ENCODE results near the gene TLK1. TPM values are rescaled to one million over a fixed set of nuclear protein-coding genes. Genes with fewer than 3 reads are reported as not detected.

Gene TLK1
- total RNA-seq, 1 experiment from 2014 or later, result 101 TPM

DNA sequence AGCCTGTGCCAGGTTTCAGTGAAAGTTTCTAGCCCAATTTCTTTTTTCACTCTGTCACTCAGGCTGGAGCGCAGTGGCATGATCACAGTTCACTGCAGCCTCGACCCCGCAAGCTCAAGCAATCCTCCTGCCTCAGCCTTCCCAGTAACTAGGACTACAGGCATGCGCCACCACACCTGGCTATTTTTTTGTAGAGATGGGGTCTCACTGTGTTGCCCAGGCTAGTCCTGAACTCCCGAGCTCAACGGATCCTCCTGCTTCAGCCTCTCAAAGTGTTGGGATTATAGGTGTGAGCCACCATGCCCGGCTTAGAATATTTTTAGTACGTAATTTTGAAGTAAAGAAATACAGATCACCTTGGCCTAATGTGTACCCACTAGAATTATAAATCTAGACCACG lies 144.6 kb downstream of the TLK1 start:
- BruUV-seq (replicated peaks), result no TSS peak
- Histone ChIP-seq H3K4me1 (replicated peaks; ENCODE audit: insufficient read depth) (peaks cover 4% of the 10 kb centered on the region), H3K27ac (no peak overlapping the region), H3K4me2 (no peak overlapping the region), H3K79me2 (ENCODE audit: low read depth) (peaks cover 3% of the 10 kb centered on the region), H3K27me3 (ENCODE audit: insufficient read depth, low read depth) (no peaks in the 10 kb centered on the region), H3K9me3 (ENCODE audit: insufficient read depth, low read depth) (no peaks in the 10 kb centered on the region), H4K20me1 (ENCODE audit: insufficient read depth) (no peaks in the 10 kb centered on the region; the same call in 1 of the 2 replicates), H3K4me3 (no peak overlapping the region), H3F3A (ENCODE audit: insufficient read depth, low read depth) (peaks cover 22% of the 10 kb centered on the region), H3K36me3 (ENCODE audit: low read depth) (peaks cover 20% of the 10 kb centered on the region), H3K9me2 (ENCODE audit: insufficient read depth) (no peaks in the 10 kb centered on the region), H2AFZ (no peak overlapping the region)
- CTCF ChIA-PET, result no interaction called here
- TF ChIP-seq EZH2 (IDR thresholded peaks at IDR 0.05; ENCODE audit: low read depth), result no peak
- TF ChIP-seq, protein P1, sequence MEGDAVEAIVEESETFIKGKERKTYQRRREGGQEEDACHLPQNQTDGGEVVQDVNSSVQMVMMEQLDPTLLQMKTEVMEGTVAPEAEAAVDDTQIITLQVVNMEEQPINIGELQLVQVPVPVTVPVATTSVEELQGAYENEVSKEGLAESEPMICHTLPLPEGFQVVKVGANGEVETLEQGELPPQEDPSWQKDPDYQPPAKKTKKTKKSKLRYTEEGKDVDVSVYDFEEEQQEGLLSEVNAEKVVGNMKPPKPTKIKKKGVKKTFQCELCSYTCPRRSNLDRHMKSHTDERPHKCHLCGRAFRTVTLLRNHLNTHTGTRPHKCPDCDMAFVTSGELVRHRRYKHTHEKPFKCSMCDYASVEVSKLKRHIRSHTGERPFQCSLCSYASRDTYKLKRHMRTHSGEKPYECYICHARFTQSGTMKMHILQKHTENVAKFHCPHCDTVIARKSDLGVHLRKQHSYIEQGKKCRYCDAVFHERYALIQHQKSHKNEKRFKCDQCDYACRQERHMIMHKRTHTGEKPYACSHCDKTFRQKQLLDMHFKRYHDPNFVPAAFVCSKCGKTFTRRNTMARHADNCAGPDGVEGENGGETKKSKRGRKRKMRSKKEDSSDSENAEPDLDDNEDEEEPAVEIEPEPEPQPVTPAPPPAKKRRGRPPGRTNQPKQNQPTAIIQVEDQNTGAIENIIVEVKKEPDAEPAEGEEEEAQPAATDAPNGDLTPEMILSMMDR (conservative IDR thresholded peaks at IDR 0.05), result no peak
- no peak for DNase-seq
- POLR2A ChIA-PET (ENCODE audit: unreplicated experiment), result no interaction called here
- intact Hi-C loops (cut with micrococcal nuclease; ENCODE audit: unreplicated experiment), result no loop called here

GRCh38 chr2:171013851-171014250 lies 146.8 kb downstream of the TLK1 start:
- Histone ChIP-seq H3K36me3 (ENCODE audit: low read depth) (peaks cover 30% of the 10 kb centered on the region), H3K27ac (no peak overlapping the region), H3K9me3 (ENCODE audit: insufficient read depth, low read depth) (no peaks in the 10 kb centered on the region), H3K79me2 (ENCODE audit: low read depth) (no peaks in the 10 kb centered on the region; the same call in 1 of the 2 replicates), H3F3A (ENCODE audit: insufficient read depth, low read depth) (peaks cover 27% of the 10 kb centered on the region), H3K4me2 (no peak overlapping the region), H2AFZ (no peak overlapping the region), H3K4me1 (replicated peaks; ENCODE audit: insufficient read depth) (no peaks in the 10 kb centered on the region), H4K20me1 (ENCODE audit: insufficient read depth) (no peaks in the 10 kb centered on the region; the same call in 1 of the 2 replicates), H3K4me3 (no peak overlapping the region), H3K27me3 (ENCODE audit: insufficient read depth, low read depth) (no peaks in the 10 kb centered on the region), H3K9me2 (ENCODE audit: insufficient read depth) (no peaks in the 10 kb centered on the region)
- TF ChIP-seq, protein P1 (conservative IDR thresholded peaks at IDR 0.05), result no peak
- no peak for TF ChIP-seq EZH2 (IDR thresholded peaks at IDR 0.05; ENCODE audit: low read depth)
- DNase-seq, result no peak
- ChIA-PET CTCF (no interaction called here), POLR2A (ENCODE audit: unreplicated experiment) (no interaction called here)
- intact Hi-C loops (cut with micrococcal nuclease; ENCODE audit: unreplicated experiment), result no loop called here
- BruUV-seq (replicated peaks), result no TSS peak

- intact Hi-C loops (cut with micrococcal nuclease; ENCODE audit: unreplicated experiment), result no loop called here
- no peaks in the 10 kb centered on the region for H3K9me2 ChIP-seq (ENCODE audit: insufficient read depth)
Observed at GRCh38 chr2:171009386-171009785, 151.3 kb downstream of the TLK1 start.

More at GRCh38 chr2:171009386-171009785, 151.3 kb downstream of the TLK1 start:
- Histone ChIP-seq H3K27ac (no peak overlapping the region), H3K27me3 (ENCODE audit: insufficient read depth, low read depth) (no peaks in the 10 kb centered on the region), H4K20me1 (ENCODE audit: insufficient read depth) (no peaks in the 10 kb centered on the region; the same call in 1 of the 2 replicates), H3F3A (ENCODE audit: insufficient read depth, low read depth) (peaks cover 17% of the 10 kb centered on the region), H3K4me1 (replicated peaks; ENCODE audit: insufficient read depth) (no peaks in the 10 kb centered on the region), H2AFZ (no peak overlapping the region), H3K4me2 (no peak overlapping the region), H3K36me3 (ENCODE audit: low read depth) (peaks cover 39% of the 10 kb centered on the region), H3K4me3 (no peak overlapping the region), H3K9me3 (ENCODE audit: insufficient read depth, low read depth) (no peaks in the 10 kb centered on the region), H3K79me2 (ENCODE audit: low read depth) (no peaks in the 10 kb centered on the region)
- no TSS peak for BruUV-seq (replicated peaks)
- TF ChIP-seq, protein P1 (conservative IDR thresholded peaks at IDR 0.05), result no peak
- no peak for TF ChIP-seq EZH2 (IDR thresholded peaks at IDR 0.05; ENCODE audit: low read depth)
- DNase-seq, result no peak
- ChIA-PET POLR2A (ENCODE audit: unreplicated experiment) (no interaction called here), CTCF (interaction anchor here (0.6 kb wide), 1 partner anchor 31 kb away, joined by 8 read pairs; no protein-coding TSS in a partner anchor)

Measured in PC-9 (cell line).